Epithelial cell of proximal tubule (primary cell): ENCODE data around the gene SLC39A7. TPM values are rescaled to one million over a fixed set of nuclear protein-coding genes. Genes with fewer than 3 reads are reported as not detected.

Source experiments
- DNase-seq: peaks from one replicate; pipeline ENCODE4 v3.0.0-alpha.2; 2011; ENCODE audit warnings: low read depth
- H3K4me3 ChIP-seq: 2 replicates; pipeline ENCODE4 v1.5.1; 2011; ENCODE audit warnings: low read depth, mild to moderate bottlenecking, low read length
- CTCF ChIP-seq: conservative IDR thresholded peaks from 2 replicates; pipeline ENCODE4 v1.5.1; 2012; ENCODE audit warnings: low read depth, mild to moderate bottlenecking, low read length
- total RNA-seq: library from RNA; depleted of rRNA; stranded (reverse); fragments of >200 nt; gene quantifications from 2 replicates; pipeline ENCODE4 v1.2.3, GENCODE V29; 2015

SLC39A7 gene
- total RNA-seq, 1 donor from 2014 or later: 70.8 TPM

- H3K4me3 ChIP-seq: no peak overlapping the region
- DNase-seq: no peak
- TF ChIP-seq CTCF: no peak
Measured at GRCh38 chr6:33170176-33171015, 30.3 kb upstream of the SLC39A7 start.

GRCh38 chr6:33171016-33171879 lies 29.4 kb upstream of the SLC39A7 start:
- no peak for TF ChIP-seq CTCF
- no peak overlapping the region for H3K4me3 ChIP-seq

GRCh38 chr6:33171880-33172687 lies 28.6 kb upstream of the SLC39A7 start:
- DNase-seq: no peak
- TF ChIP-seq CTCF: no peak
- no peak overlapping the region for H3K4me3 ChIP-seq

More at GRCh38 chr6:33171016-33171879, 29.4 kb upstream of the SLC39A7 start:
- DNase-seq: no peak

GRCh38 chr6:33172688-33173534 lies 27.8 kb upstream of the SLC39A7 start:
- no peak for DNase-seq
- H3K4me3 ChIP-seq: no peak overlapping the region
- TF ChIP-seq CTCF: peak; percentile 80

GRCh38 chr6:33173535-33174180 lies 27.0 kb upstream of the SLC39A7 start:
- DNase-seq: no peak
- no peak overlapping the region for H3K4me3 ChIP-seq
- TF ChIP-seq CTCF: no peak
